GM19023 (cell line): ENCODE results near the gene RNF11.

ENCODE experiments used
- ATAC-seq: cut with Tn5 transposase; IDR thresholded peaks from one replicate; pipeline ENCODE4 v1.9.1; 2021; ENCODE audit warnings: mild to moderate bottlenecking, moderate library complexity; ENCODE audit not compliant: unreplicated experiment

Gene RNF11

DNA sequence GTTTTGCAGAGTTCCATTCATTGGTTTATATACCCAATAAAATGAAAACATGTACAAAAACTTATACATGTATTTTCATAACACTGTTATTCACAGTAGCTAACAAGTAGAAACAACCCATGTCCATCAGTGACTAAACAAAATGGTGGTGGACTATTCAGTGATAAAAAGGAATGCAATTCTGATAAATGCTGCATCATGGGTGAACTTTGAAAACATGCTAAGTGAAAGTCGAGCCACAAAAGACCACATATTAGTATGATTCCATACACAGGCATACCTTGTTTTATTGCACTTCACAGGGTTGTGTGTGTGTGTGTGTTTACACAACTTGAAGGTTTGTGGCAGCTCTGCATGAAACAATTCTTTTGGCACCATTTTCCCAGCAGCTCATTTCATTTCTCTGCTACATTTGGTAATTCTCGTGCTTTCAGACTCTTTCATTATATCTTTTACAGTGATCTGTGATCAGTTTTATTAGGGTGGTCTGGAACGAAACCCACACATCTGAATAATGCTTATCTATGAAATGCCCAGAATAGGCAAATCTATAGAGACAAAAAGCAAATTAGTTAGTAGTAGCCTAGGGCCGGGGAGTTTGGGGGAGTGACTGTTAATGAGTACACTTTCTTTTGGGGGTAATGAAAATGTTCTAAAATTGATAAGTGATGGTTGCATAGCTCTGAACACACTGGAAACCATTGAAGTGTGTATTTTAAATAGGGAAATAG lies 27.2 kb downstream of the RNF11 start:
- no peak for ATAC-seq

DNA sequence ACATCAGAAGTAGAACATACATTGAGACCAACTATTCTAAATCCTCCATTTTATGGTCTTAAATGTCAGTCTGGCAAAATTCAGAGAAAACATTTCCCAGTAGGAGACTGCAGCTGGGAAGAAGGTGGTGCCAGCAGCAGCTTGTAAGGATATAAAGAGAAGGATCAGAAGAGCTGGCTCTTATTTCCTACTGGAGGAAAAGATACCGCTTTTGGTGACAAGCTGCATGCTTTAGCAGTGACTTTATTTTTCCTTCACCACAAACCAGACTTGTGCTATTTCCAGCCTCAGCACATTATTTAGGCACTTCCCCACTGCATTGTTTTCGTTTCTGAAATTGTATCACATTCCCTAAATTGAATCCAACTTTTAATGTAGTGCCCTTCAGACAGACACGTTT lies 28.4 kb downstream of the RNF11 start:
- ATAC-seq, result no peak

DNA sequence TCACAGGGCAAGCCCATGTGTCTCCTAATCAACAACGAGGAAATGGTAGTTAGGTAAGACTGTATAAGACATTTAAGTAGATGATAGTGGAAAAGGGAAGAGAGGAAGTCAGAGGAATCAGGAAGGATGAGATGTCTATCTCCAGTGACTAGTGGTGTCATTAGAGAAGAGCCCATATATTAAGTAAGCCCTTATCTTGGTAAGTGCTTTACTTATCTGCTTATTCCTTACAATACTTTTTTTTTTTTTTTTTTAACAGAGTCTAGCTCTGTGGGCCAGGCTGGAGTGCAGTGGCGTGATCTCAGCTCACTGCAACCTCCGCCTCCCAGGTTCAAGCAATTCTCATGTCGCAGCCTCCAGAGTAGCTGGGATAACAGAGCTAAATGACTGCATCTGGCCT lies 29.5 kb downstream of the RNF11 start:
- ATAC-seq, result no peak

DNA sequence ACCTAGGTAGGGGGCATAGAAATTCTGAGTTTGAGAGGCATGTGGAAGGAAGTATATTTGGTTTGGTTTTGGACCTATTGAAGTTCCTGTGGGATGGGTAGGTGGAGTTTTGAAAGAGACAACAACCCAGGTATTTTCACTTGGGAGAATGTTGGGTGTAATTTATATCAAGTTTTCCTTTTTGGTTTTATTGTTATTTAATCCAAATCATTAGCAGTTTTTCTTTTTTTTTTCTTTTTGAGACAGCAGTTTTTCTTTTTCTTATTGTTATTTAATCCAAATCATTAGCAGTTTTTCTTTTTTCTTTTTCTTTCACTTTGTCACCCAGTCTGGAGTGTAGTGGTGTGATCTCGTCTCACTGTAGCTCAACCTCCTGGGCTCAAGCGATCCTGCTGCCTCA lies 30.1 kb downstream of the RNF11 start:
- ATAC-seq, result no peak

DNA sequence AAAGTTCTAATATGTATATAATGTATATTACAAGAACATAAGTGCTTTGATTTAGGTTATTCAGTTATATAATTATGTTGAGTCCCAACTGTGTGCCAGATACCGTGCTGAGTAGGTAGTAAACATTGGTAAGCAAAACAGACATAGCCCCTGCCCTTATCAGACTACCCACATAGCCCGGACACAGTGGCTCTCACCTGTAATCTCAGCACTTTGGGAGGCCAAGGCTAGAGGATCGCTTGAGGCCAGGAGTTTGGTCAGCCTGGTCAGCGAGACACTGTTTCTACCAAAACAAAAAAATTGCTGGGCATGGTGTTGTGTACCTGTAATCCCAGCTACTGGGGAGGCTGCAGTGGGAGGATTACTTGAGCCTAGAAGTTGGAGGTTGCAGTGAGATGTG lies 30.7 kb downstream of the RNF11 start:
- no peak for ATAC-seq

DNA sequence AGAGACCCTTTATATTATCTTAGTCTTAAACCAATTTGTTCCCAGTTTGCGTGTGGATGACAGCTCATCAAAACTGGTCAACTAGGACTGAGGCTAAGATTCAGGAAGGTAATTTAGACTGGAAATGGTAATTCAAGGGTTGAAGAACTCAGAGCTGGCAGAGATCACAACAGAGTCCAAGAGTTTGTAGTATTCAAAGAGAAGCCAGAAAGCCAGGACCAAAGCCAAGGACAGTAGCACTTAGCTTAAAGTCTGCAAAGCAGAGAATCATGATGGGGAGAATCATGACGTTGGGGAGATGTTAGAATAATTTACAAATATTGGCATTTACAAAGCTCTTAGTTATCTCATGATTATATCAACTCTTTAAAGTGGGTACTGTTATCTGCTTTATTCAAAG lies 32.6 kb downstream of the RNF11 start:
- no peak for ATAC-seq

DNA sequence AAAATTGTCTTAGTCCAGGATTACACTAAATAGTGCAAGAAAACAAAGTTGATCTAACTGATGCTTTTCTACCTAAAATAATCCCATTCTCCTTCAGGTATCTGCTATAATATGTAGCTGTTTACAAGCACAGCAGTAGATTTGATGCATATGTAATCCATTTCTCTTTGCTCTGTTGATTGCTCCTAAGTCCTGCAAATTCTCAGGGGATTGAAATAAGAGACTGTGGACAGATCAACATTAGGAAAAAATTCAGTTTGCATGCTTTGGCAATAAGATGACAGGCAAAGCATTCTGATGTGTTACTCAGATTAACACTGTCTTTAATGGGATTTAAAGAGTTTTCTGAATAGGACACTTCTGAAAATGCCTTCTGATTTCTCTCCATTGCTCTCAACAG lies 34.7 kb downstream of the RNF11 start:
- no peak for ATAC-seq

DNA sequence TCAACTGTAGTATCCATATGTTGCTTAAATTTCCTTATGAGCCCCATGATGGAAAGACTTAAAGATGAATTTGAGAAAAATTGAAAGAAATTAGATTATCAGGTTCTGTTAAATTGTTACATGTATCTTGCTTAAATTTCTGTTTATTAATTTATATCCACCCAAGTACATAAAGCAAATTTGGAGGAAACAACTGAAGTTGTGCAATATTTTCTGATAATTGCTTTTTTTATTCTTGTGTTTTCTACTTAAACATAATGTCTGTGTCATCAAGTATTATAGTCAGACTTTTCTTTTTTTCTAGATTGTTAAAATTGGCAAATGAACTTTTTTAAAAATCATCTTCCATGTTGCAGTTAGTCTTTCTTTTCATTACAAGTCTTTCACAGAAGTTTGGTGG lies 36.8 kb downstream of the RNF11 start:
- ATAC-seq, result no peak

DNA sequence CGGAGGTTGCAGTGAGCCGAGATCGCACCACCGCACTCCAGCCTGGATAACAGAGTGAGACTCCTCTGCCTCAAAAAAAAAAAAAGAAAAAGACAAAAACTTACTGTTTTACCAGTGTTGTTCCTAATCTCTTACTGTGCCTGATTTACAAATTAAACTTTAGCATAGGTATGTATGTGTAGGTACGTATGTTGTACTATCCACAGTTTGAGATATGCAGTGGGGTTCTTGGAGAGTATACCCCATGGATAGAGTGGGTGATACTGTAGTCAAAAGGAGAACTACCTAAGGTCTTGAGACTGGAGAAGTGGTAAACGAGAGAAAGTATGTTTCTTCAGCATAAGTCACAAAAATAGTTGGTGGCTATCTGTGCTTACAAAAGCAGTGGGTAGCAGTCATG lies 38.6 kb downstream of the RNF11 start:
- no peak for ATAC-seq

DNA sequence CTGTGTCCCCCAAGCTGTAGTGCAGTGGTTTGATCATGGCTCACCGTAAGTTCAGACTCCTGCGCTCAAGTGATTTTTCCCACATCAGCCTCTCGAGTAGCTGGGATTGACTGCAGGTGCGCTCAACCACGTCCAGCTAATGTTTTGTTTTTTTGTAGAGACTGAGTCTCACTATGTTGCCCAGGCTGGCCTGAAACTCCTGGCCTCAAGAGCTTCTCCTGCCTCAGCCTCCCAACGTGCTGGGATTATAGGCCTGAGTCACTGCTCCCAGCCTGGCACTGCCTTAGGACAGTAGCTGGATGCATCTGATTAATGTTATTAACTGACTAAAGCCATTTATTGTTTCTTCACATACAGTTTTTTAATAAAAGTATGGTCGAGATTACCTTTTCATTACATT lies 40.2 kb downstream of the RNF11 start:
- ATAC-seq, result no peak

DNA sequence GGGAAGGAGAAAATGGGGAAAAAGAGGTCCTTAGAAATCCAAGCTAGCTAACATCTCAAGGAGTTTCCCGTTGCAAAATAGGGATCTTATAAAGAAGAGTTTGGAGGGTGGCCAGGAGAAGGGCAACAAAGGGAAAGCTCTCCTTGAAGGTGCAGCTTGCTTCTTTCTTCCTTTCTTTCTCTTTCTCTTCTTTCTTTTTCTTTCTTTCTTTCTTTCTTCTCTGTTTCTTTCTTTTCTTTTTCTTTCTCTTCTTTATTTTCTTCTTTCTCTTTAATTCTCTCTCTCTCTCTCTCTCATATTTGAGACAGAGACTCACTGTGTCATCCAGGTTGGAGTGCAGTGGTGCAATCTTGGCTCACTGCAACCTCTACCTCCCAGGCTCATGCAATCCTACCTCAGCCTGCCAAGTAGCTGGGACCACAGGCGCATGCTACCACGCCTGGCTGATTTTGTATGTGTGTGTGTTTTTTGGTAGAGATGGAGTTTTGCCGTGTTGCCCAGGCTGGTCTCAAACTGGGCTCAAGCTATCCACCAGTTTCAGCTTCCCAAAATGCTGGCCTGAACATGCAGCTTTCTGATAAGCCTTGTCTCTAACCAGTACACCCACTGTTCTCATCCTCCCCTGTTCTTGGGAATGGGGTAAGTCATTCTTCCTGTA lies 44.4 kb downstream of the RNF11 start:
- ATAC-seq, result no peak

DNA sequence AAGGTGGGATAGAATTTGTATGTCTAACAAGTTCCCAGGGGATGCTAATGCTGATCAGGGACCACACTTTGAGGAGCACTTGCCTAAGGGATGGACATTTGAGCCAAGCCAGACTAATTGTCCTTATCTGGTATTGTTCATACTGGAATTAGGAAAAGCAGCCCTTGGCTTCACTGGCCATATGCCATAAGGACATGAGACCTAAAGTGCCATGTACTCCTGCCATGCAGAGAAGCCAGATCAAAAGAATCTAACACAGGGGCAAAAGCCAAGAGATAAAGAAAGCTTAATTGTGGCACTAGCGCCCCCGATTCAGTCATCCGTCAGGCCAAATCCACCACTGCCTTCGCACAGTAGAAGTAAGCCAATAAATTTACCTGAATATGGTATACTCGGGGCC lies 45.7 kb downstream of the RNF11 start:
- no peak for ATAC-seq

DNA sequence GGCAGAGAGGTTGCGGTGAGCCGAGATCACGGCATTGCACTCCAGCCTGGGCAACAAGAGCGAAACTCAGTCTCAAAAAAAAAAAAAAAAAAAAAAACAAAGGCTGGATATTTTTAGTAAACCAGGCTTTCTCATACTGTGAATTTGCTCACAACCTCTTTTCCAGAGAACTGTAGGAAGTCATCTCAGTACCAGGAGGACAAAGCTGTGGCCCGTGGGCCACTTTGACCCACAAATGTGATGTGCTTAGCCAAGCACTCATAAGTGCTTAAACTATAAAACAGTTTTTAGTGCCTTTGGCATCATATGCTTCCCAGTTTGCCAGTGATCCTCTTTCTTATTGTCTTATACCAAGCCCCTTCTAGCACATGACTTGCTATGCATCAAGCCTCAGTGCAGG lies 46.5 kb downstream of the RNF11 start:
- no peak for ATAC-seq

DNA sequence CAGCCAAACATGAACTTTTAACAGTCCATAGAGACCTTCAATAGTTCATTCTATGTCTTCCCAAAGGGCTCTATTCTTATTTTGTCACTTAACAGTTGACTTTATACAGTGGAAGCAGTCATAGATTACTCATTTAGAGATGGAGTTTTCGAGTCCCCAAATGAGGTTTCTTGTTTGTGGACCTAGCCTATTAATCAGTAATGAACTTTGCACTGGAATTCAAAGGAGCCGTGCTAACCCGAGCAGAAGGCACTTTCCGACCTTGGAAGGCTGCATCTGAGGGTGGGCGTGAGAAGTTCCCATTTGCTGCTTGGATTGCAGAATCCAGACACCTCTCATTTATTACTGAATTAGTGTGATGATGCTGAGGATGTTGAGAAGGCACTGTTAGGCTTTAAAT lies 47.9 kb downstream of the RNF11 start:
- ATAC-seq, result no peak

DNA sequence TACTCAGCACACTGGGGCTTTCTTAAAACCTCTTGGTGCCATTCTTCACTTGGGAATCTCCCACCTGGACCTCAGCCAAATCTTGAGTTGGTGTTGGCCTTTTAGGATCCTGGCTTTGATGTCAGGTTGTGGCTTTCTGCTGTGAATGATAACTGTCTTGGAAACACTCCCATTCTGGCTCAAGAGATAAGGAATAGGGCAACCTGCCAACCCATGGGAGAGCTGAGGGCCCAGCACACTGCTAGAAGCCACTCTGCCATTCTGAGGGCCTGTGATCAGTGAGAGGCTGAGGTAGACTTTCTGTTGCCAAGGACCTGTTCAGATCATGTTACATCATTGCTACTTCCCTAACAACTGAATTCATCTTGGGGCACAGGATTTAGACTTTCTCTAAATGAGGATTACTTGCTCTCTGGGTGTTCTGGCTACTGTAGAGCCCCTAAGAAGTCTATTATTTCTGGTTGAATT lies 48.4 kb downstream of the RNF11 start:
- ATAC-seq, result peak; percentile 26

DNA sequence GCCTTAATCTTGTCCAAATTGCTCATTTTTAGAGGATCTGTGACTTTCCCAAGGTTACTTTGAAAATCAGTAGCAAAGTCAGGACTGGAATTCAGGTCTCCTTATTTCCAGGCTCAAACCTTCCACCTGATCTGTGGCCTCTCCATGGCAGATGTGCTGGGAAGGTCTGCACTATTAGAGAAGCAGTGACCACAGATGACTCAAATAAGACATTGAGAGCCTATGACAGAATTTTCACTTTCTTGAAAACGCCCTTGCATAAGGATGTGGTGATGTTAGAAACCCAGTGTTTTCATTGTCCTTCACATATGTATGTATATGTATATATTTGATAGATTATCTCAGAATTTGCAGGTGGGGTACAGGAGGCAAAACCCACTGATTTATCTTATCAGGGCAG lies 49.0 kb downstream of the RNF11 start:
- ATAC-seq, result peak; percentile 87

DNA sequence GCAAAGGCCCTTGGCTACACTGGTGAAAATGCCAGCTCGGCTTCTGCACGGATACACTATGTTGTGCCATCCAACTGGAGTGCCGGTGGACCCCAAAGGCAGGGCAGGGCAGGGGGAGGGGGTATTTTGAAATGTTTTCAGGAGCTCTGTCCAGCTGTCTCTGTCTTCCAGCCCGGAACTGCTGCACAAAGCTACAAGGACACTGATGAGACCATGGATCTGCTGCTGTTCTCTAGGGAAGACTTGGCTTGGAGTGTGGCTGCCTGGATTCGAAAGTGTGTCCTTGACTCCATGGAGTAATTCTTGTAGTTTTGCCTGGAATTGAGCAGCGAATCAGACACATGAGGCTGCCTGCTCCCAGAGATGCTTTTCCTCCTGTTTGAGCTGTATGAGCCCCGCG lies 51.9 kb downstream of the RNF11 start:
- no peak for ATAC-seq

DNA sequence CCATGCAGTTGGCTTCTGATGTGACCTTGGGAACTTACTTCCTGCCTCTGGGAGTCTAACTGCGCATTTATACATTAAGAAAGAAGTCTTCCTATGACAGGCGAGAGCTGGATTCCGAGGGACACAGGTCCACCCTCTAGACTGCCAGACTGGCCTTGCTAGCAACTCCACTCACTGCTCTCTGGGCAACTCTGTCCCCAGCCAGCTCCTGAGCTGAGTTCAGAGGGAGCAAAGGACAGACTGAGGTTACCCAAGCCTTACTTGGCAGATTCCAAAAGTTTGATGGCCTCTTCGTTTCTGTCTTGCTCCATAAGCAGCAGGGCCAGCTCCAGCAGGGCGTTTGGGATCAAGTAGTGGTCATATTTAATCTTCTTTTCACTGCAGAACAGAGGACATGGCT lies 52.5 kb downstream of the RNF11 start:
- no peak for ATAC-seq

DNA sequence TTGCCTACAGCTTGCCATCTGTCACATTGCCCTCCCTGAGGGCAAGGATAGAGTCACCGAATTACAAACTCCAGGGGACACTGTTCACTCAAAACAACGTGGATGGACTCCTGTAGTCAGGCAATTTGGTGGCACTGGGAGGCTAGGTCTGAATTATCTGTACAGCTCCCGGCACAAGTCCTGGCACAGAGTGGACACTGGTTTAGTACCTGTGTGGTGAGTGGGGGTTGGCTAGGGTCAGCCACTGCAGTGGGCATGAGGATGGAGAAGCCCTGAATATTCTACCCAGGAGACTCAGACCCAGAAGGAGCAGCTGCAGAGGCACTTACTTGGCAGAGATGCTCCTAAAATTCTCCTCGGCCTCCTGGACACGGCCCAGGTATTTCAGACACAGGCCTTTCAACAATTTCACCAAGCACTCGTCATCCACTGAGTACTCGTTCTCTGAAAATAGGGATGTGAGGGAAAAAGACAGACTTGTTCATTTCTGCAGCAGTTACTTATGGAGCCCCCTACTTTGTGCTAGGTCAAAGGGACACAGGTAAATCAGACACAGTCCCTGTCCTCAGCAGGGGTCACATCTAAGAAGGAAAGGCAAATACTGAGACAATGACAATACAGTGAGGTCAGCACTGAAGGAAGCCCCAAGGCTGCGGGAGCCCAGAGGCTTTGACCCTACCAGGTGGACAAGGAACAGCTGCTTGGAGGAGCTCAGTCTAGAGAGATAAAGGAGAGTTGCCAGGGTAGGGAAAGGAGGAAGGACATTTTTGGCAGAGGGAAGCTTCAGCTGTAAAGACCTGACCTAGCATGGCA lies 53.8 kb downstream of the RNF11 start:
- no peak for ATAC-seq

DNA sequence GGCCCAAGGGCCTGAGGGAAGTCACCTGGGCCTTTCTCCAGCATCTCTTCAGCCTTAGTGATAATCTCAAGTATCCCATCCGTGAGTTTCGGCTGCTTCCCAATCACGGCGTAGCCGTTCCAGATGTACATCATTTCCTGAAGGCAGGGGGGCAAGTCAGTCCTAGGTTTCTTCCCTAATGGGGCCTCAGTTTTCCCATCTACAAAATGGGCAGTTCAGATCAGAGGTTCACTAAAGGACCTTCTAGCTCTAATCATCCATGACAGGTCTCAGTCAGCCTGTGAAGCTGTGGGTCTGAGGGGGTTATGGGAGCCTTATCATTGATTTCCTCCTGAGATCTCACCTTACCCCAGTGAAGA lies 54.4 kb downstream of the RNF11 start:
- no peak for ATAC-seq

DNA sequence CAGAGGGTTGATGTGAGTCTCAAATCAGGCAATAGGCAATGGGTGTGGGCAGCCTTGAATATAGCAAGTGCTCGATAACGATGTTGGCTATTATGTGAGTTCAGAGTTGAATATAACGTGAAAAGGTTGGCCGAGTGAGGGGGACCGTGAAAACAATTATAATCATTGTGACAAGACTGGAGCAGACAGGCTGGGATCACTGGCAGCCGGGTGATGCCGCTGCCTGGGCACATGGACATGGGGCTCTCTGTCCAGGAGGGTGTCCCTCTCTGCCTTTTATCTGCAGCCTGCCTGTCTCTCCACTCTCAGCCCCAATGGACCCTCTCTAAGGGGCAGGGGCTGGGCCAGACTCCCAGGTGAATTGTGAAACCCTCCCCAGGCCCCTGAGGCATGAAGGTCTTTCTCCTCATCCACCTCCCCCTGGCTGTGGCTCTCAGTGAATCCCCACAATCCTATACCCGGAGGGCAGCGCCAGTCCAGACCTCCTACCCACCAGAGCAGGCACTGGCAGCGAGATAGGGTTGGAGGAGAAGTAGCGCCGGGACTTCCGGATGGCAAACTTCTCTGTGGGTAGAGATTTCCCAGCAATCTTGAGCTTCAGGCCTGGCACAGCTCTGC lies 57.9 kb downstream of the RNF11 start:
- ATAC-seq, result no peak
